Measurements from ENCODE around the gene SLC15A5.

GRCh38 chr12:16325426-16325825 is 47.9 kb upstream of the SLC15A5 start:
- TF ChIP-seq POLR2AphosphoS5 (IDR thresholded peaks at IDR 0.05) = no peak
- TF ChIP-seq CTCF (IDR thresholded peaks at IDR 0.05) = no peak
- no peak for TF ChIP-seq POLR2A (IDR thresholded peaks at IDR 0.05)

Measured in breast epithelium (tissue), 3 donors.